GM23338 (cell line): ENCODE measurements around the gene SLC6A5.

Source experiments
- CREB1 ChIP-seq: fragments of 250-450 bp; sonication (Bioruptor Pico); IDR thresholded peaks from 2 replicates; pipeline ENCODE4 v1.5.0; 2020; ENCODE audit warnings: low read depth, mild to moderate bottlenecking, moderate library complexity
- CTCF ChIP-seq, 2 experiments: fragments of 200-600 bp in 1 of 2; sonication (generic) in 1 of 2; conservative IDR thresholded peaks; 2 replicates each; pipeline versions ENCODE4 v1.5.1 to v1.6.1; 2016 to 2017; ENCODE audit warnings: antibody characterized with exemption in 2 of 2, low read depth in 2 of 2, mild to moderate bottlenecking in 2 of 2, moderate library complexity in 1 of 2
- EZH2 ChIP-seq: fragments of 200-600 bp; sonication (generic); IDR thresholded peaks from one replicate; pipeline ENCODE4 v1.8.0; 2017; ENCODE audit warnings: antibody characterized with exemption, mild to moderate bottlenecking, low read depth; ENCODE audit not compliant: unreplicated experiment
- EZH2phosphoT487 ChIP-seq: fragments of 200-600 bp; sonication (generic); IDR thresholded peaks from one replicate; pipeline ENCODE4 v1.8.1; 2018; ENCODE audit warnings: antibody characterized with exemption; ENCODE audit not compliant: unreplicated experiment
- POLR2AphosphoS5 ChIP-seq: IDR thresholded peaks from 2 replicates; pipeline ENCODE4 v1.6.1; 2016; ENCODE audit warnings: antibody characterized with exemption, low read depth
- REST ChIP-seq: IDR thresholded peaks from one replicate; pipeline ENCODE4 v1.6.1; 2018; ENCODE audit warnings: antibody characterized with exemption; ENCODE audit not compliant: unreplicated experiment
- ZNF114 ChIP-seq: fragments of 250-450 bp; sonication (Bioruptor Pico); IDR thresholded peaks from 2 replicates; pipeline ENCODE4 v1.5.0; 2020; ENCODE audit warnings: mild to moderate bottlenecking, moderate library complexity

GRCh38 chr11:20634781-20635180 is 35.4 kb downstream of the SLC6A5 start:
- no peak for TF ChIP-seq CTCF (conservative IDR thresholded peaks at IDR 0.05; ENCODE audit: low read depth in 2 of 2)
- TF ChIP-seq ZNF114: no peak
- no peak for TF ChIP-seq CREB1 (CRISPR knock-in tag)
- no peak for TF ChIP-seq EZH2phosphoT487
- no peak for TF ChIP-seq REST
- TF ChIP-seq EZH2: no peak
- TF ChIP-seq POLR2AphosphoS5: no peak
